ENCODE measurements around the gene ACTL8.
"Not testable (repeated sequence)": the region's sequence is repeated elsewhere in the genome, so short reads cannot be mapped to it uniquely, and the experiment has no call there.

Gene ACTL8

DNA sequence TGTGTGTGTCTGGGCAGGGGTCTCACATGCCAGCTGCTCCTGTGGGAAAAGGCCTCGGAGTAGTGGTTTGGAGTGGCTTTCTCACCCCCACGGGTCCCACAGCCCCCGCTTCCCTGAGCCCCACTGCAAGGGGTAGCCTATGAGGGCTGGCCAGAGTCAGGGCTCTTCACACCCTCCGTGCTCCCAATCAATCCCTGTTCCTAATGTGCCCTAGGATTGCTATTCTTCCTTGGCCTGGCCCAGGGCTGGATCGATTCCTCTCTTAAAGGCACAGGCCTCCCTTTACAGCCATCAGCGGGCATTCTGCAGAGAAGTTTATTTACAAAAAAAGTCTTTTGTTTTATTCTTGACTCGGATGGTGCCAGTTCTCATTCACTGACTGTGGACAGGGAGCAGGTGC lies 19.3 kb upstream of the ACTL8 start:
- no peak for DNase-seq (ENCODE audit: low spot score)

DNA sequence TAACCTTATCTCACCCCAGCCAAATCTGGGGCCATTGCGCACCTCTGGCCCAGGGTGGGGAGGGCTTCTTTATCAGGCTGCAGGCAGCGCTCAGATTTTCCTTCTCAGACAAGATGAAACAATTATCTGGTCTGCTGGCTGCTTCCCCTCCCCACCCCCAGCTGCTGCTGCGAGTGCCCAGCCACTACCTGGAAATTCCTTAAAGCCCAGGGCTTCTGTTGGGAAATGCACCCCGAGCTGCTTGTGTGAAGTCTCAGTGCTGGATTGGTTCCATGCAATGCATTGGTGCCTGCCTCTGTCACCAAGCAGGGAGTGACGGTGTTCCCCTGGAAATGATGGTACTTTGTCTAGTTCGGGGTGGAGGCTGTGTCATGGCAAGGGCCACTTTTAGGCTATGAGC lies 18.5 kb upstream of the ACTL8 start:
- no peak for DNase-seq (ENCODE audit: low spot score)

DNA sequence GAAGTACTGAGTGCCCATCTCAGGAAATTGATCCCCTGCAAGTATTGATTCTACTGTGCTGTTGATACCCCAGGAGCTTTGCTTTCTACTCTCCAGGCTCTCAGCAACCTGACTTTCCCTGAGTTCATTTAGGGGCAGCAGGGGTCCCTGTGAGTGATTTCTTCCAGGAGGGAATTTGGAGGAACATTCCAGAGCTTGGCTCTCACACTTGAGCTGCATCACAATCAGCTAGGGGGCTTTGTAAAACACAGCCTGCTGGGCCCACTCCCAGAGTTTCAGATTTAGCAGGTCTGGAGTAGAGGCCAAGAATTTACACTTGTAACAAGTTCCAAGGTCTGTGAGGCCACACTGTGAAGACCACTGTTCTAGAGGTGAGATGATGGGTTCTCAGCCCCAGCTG lies 16.1 kb upstream of the ACTL8 start:
- DNase-seq (ENCODE audit: low spot score): no peak

DNA sequence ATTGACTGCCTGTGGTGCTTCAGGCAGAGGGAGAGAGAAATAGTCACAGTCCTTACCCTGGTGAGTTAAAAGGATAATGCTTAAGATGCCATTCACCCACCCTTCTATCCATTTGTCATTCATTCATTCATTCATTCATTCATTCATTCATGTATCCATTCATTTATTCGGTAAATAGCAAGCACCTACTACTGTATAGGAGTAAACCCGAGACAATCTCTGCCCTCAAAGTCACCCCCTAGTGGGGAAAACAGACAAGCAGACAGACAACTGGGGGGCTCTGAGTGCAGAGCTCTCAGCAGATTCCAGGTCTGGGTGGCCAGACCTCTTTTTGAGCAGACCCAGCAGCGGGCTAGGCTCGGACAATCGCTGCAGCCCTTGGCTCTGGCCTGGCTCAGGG lies 14.1 kb upstream of the ACTL8 start:
- no peak for DNase-seq (ENCODE audit: low spot score)

DNA sequence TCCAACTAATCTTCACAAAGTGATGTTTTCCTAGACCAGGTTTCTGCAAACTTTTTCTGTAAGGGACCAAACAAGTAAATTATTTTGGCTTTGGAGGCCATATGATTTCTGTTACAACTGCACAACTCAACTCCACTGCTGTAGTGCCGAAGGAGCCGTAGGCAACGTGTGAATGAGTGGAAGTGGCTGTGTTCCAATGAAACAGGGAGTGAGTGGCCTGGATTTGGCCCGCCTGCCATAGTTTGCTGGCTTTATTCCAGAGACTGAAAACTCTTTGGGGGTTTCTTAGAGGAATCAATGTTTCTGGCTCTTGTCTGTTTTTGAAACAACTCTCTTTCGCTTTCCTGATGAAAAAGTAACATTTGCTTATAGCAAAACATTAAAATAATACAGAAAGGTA lies 12.6 kb upstream of the ACTL8 start:
- DNase-seq (ENCODE audit: low spot score): no peak

DNA sequence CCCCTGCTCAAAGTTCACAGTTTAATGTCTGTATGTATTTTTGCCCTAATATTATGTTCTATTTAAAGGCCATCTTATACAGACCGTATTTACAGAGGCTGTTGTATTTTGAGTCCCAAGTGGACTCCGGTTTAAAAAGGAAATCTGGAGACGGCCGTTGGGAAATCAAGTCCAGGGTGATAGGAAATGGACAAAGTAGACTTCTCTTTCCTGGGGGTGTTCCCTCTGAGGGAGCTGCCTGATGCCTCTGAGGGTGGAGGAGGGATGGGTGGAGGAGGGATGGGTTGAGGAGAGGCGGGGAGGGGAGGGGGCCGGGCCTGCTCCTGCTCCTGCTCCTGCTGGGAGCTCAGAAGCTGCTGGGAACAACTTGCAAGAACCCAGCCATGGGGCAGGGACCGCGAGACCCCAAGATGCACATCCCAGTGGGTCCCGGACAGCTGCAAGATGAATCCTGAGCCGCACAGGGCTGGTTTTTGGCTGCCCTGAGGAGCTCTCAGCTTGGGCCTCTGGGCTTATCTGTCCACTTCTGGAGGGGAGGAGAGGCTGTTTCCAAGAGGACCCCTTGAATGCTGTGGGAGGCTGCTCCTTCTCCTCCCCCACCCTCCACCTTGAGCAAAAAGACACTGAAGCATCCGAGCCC lies 12.0 kb upstream of the ACTL8 start:
- no peak for DNase-seq (ENCODE audit: low spot score)

DNA sequence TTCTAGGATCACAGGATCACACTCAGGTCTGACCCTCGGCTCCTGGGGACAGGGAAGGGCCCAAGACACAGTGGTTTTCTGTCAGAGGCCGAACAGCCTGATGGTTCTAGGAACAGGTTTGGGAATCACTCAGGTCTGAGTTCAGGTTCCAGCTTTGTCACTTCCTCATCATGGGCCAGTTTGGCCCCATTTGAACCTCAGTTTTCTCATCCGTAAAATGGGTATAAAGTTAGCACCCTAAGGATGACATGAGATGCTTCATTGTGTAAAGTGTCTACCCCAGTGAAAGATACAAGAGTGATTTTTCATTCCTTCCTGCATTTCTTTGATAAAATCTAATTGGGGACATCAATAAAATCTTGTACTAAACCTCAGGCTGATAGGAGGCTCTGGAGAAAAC lies 11.2 kb upstream of the ACTL8 start:
- DNase-seq (ENCODE audit: low spot score): no peak

DNA sequence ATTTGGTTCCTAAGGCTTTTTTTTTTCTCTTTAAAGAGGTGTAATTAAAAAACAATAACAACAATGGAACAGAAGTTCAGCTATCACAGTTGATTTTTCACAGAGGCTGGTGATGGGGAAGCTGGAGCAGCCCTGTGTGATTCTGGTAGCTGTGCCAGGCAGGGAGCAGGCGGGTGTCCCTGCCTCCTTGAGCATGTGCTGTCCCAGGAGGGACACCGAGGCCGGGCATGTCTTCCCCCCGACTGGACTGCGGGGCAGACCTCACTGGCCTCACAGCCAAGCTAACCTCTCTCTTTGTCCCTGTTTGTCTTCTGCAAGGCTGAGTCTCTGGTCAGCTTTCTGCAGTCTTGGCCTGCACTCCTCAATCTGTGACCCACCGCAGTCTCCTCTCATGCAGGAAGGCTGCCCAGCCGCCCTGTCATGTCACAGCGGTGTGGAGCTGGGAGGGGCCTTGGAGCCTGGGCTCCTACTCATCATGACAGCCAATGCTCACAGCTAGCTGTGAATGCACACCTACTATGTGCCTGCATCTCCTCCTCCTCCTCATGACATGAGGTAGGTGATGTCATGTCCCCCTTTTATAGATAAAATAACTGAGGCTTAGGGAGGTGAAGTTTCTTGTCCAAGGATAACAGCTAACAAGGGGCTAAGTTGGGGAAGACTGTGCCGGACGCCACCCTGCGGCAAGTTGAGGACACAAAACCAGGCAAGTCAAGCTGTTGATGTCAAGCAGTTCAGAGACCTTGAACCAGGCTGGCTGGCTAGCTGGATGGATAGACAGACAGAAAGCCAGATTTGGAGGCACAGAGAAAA lies 10.3 kb upstream of the ACTL8 start:
- no peak for DNase-seq (ENCODE audit: low spot score)

DNA sequence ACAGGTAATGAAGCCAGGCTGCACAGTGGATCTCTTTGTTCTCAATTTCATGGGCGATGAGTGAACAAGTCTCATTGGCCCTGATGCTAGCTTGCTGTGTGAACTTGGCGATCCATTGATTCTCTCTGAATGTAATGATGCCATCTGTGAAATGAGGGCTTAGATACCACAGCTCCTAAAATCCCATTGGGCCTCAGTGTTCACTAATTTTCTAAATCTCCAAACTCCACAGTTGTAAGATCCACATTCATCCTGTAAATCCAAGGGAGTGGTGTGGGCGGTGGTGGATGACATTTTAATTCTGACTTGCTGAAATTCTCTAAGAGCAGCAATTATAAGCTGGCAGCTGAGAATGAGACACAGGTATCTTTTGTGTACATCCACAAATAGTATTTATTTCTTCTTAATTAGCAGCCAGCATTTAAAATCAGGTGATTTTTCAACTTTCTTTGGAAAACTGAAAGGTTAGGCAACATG lies 9.6 kb upstream of the ACTL8 start:
- DNase-seq (ENCODE audit: low spot score): no peak

DNA sequence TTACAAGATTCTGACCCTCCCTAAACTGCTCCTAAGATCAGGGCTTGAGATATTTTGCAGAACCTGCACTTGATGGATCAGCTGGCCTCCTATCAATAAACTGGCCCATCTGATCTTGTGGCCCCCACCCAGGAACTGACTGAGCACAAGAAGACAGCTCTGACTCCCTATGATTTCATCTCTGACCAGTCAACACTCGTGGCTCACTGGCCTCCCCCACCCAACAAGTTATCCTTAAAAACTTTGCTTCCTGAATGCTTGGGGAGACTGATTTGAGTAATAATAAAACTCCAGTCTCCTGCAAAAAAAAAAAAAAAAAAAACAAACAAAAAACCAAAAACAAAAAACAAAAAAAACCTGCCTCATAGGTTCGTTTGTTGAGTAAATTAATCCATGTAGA lies 8.9 kb upstream of the ACTL8 start:
- not testable (repeated sequence) for DNase-seq (ENCODE audit: low spot score)

DNA sequence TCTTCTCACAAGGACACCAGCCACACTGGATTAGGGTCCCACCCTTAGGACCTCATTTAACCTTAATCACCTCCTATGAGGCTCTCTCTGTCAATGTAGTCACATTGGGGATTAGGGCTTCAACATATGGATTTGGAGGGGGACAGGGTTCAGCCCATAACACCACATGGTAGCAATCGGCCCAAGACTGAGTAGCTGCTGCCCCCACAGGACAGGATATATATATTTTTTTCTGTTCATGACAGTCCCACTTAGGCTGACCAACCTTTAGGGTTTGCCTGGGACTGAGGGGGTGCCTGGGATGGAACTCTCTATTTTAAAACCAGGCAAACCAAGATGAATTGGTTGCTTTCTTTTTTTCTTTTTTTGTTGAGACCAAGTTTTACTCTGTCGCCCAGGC lies 8.2 kb upstream of the ACTL8 start:
- DNase-seq (ENCODE audit: low spot score): no peak

DNA sequence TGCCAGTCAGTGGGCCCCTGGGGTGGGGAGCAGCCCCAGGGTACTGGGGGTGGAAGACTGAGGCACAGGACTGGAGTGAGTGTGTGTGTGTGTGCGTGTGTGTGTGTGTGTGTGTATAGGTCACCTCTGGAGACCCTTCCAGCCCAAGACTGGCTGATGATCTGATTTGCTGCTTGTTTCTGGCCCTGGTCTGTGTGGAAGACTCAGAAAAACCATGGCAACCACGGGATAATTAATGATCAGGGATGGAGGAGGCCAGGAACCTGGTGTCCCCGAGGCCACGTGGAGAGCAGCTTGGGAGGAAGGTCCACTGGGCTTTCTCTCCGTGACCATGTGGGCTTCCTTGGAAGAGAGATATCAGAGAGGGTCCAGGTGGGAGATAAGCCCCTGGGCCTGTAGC lies 4.8 kb upstream of the ACTL8 start:
- no peak for DNase-seq (ENCODE audit: low spot score)

DNA sequence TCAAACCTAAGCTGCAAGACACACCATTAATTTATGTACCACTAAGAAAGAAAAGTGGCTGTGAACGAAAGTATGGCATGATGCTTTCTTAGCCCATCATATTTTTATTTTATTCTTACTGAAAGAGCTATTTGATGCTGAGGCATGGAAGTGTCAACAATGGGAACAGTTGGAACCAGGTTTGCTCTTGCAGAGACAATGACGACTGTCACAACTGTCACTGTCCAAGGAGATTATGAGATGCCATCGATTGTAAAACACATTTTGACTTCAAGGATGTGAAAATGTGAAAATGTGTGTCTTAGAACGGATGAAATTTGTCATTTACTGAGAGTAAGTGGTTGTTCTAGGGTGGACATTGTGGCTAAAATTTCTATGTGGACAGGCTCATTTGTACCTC lies 2.8 kb upstream of the ACTL8 start:
- DNase-seq (ENCODE audit: low spot score): no peak

DNA sequence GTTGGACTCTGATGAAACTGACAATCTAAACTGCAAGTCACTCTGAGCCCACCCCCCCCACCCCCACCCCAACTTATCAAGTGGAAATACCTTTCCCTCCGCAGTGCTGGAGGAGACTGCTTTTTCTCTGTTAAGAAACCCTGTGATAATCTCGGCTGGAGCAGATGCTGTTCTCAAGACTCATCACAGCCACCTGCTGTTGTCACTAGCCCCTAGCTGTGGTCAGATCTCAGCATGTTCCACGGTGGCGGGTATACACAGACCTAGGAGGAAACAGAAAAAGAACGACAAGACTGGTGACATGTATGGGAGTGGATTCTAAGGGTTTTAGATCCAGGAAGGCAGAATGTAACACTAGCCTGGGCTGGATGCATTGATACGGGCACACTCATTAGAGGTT lies 2.3 kb downstream of the ACTL8 start:
- DNase-seq (ENCODE audit: low spot score): no peak

DNA sequence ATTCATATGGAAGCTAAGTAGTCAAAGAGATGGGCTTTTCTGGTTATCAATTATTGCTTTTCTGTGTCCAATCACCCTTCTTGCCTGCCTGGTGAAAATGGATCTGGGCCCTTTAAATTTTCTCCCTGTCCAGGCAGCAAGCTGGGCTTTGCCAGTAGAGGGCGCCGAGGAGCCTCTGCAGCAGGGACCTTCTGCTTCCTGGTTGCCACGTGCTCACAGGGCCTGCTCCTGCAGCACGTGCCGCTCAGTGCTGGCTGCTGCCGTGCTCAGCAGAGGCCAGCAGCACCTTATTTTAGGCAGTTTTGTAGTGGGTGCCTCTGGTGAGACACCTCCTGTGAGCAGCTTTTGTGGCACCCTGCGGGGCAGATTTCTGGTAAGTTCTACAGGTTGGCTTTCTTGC lies 4.0 kb downstream of the ACTL8 start:
- no peak for DNase-seq (ENCODE audit: low spot score)

DNA sequence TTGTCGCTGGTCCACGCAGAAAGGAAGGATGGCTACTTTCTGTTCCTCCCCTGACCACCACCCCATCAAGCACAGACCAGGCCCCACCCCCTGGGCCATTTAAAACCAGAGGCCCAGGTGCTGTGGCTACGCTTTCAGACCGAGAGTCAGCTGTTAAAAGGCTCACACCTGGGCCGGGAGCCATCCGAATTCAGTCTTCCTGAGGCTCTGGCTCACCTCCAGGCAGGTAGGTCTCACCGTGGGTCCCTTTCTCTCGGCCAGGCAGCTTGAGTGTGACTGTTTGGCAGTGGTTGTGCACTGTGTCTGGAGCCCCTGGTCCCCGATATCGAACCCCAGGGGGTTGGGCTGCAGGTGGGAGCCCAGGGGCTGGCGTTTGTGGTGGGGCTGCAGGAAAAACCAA lies 7.2 kb downstream of the ACTL8 start:
- no peak for DNase-seq (ENCODE audit: low spot score)

DNA sequence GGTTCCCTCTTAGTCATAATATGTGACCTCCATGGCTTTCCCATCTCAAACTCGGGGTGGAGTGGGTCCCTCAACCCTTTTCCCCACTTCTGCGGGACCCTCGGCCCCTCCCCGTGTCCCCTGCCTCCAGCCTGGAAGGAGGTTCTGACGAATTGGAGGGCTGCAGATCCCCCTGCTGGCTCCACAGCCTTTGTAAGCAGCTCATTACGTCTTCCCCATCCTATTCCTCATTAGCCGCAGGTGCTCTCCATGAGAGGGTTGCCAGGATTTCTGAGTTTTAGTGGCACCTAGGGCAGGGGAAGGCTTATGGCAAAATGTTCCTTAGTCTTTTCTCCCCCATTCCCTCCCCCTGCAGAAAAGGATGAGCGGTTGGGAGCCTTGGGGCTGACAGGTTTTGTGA lies 8.3 kb downstream of the ACTL8 start:
- no peak for DNase-seq (ENCODE audit: low spot score)

DNA sequence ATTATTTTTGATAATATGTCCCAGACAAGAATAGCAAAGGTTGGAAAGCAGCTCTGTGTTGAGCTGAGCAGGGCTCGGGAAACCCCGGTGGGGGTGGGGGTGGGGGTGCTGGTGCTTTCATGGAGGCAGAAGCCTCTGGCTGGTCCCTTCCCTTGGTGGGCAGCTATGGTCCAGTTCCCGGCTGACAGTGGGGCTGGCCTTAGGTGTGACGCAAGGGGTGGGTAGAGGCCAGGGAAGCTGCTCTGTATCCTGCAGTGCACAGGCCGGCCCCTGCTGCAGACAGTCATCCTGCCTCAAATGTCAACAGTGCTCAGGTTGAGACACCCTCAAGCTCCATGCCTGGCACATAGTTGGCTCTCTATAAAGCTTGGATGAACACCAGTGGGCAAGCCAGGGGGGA lies 8.9 kb downstream of the ACTL8 start:
- no peak for DNase-seq (ENCODE audit: low spot score)

DNA sequence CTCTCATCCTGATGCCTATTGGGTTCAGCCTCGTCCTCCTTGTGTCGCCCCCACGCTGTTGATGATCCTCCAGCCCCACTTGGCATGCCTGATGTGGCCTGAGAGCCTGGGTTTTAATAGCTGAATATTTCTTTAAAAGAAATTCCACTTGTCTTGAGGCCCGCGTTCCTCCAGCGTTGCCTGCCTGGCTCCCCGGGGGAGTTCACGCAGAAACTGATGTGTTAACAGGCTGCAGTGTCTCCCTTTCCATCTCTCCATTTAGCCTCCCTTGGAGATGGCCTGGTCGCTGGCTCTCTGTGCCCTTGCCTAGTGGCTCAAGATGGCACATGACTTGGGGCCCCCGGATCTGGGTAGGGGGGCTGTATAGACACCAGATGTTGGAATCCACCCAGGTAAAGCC lies 9.5 kb downstream of the ACTL8 start:
- no peak for DNase-seq (ENCODE audit: low spot score)

DNA sequence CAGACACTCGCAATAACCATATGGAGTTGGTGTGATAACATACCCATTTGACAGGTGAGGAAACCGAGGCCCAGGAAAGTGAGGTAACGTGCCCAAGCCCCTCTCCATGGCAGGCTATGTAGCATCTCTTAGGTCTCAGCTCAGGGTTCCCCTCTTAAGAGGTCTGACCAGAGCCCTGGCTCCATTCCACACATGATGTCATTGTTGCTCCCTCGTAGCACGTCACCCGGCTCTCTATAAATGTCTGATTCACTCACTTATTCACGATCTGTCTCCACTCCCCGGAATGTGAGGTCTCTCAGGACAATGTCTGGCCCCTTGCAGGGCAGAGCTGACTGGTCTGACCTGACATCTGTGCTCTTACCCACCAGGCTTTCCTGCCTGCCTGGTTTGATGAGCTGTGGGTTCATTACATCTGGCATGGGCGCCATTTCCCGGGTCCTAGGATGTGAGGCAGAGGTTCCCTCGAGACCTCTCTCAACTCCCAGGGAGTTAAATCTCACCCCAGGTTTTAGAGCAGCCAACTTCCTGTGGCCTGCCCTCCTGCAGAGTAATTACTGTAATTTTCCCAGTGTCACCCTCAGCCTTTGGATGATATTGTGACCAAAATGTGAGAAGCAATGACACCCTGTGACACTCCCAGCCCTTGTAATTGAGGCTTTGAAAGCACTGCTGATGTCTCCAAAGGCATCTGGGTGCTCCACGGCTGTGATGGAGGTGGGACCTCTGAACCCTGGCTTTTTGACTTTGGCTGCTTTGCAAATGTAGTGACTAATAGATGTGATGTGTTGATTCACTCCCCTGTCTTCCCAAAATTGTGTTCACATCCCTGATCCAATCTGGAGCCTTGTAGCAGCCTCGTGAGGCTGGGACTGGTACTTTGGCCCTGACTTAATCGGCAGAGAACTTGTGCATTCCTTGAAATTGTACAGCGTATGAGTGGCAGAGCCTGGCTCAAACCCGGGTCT lies 10.6 kb downstream of the ACTL8 start:
- DNase-seq (ENCODE audit: low spot score): no peak

DNA sequence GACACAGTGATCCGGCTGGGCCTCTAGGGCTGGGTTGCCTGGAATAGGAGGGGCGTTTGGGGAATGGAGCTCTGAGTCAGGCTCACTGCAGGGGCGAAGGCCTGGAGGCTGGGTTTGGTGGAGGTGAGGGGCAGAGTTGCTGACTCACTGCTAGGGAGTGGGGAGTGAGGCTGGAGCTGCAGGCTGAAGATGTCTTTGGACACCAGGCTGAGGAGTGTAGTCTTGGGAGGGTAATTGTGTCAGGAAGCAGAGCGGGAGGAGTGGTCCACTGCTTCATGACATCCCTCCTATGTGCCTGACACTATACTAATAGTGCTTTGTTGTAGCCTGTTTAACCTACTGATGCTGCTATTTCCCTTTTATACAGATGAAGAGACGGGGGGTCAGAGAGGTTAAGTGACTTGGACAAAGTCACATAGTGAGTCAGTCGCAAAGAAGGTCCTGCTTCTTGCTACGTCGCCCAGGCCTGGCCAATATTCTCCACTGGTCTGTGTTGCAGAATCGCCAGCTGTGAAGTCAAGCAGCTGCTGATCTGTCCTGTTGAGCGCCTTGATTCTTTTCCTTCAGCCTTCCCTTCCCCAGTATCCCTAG lies 13.6 kb downstream of the ACTL8 start:
- DNase-seq (ENCODE audit: low spot score): no peak

DNA sequence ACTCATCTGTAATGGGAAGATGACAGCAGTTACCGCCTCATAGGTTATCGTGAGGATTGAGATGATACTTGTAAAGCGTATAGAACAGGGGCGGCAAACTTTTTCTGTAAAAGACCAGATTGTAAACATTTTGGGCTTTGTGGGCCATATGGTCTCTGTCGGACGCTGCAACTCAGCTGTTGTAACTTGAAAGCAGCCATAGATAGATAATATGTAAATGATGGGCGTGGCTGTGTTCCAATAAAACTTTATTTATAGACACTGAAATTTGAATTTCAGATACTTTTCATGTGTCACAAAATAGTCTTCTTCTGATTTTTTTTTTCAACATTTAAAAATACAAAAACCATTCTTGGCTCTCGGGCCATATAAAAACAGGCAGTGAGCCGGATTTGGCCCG lies 15.8 kb downstream of the ACTL8 start:
- no peak for DNase-seq (ENCODE audit: low spot score)

Data from CD4-positive, alpha-beta T cell treated with Interleukin-2 at 100 ng/mL for 4 hours (primary cell).